ENCODE data around the gene CDKN1C.

The CDKN1C gene

GRCh38 chr11:2885678-2886081, at the start of gene CDKN1C:
Gene CDKN1C, minus strand, starts transcription at chr11:2885775. Its CDS starts 319 bp downstream, at chr11:2885456.
- TF ChIP-seq, protein P1, sequence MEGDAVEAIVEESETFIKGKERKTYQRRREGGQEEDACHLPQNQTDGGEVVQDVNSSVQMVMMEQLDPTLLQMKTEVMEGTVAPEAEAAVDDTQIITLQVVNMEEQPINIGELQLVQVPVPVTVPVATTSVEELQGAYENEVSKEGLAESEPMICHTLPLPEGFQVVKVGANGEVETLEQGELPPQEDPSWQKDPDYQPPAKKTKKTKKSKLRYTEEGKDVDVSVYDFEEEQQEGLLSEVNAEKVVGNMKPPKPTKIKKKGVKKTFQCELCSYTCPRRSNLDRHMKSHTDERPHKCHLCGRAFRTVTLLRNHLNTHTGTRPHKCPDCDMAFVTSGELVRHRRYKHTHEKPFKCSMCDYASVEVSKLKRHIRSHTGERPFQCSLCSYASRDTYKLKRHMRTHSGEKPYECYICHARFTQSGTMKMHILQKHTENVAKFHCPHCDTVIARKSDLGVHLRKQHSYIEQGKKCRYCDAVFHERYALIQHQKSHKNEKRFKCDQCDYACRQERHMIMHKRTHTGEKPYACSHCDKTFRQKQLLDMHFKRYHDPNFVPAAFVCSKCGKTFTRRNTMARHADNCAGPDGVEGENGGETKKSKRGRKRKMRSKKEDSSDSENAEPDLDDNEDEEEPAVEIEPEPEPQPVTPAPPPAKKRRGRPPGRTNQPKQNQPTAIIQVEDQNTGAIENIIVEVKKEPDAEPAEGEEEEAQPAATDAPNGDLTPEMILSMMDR (IDR thresholded peaks at IDR 0.05; ENCODE audit: extremely low read depth, missing control alignments): no peak
- peak; percentile 98 for DNase-seq (ENCODE audit: low spot score)

- DNase-seq (ENCODE audit: low spot score): no peak
- TF ChIP-seq, protein P1 (IDR thresholded peaks at IDR 0.05; ENCODE audit: extremely low read depth, missing control alignments): no peak
Measured at GRCh38 chr11:2934611-2935239, 49.1 kb upstream of the CDKN1C start.

DNA sequence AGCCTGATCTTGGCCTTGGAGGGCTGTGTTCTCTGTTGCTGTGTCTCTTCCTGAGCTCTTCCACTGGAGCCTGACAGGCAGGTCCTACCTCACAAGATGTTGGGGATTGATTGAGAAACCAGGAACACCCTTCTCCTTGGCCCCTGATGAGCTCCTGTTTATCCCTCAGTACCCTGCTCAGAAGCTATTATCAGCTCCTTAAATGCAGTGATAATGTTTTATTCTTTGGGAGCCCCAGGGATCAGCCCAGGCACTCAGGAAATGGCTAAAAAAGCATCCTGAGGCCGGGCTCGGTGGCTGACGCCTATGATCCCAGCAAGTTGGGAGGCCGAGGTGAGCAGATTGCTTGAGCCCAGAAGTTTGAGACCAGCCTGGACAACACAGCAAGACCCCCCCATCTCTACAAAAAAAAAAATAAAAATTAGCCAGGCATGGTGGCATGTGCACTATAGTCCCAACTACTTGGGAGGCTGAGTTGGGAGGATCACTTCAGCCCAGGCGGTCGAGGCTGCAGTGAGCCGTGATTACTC, 48.5 kb upstream of the CDKN1C start:
- no peak for DNase-seq (ENCODE audit: low spot score)

DNA sequence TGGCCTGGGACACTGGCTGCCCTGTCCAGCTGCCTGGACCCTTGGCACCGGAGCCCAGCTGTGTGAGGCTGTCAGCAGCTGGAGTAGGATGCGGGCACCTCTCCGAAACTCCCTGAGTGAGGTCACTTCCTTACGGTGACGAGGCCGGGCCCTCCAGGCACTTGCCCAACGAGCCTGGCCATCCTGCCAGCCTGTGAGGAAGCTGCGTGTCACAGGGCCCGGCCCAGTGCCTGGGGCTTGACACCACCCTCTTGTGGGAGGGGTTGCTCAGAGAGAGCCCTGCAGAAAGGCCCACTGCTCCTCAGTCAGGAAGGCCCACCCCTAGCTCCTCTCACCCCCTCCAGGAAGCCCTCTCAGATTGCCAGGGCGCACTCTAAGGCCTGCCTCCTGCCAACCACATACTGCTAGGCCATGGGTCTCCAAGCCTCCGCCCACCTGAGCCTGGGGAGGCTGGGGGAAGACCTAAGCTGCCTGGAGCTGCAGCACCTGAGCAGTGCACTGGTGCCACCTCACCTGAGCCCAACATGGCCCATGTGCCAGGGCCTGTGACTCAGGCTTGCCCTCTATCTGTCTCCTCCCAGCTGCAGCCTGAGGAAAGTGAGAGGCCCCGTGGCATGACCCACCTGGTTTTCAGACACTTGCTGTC, 47.9 kb upstream of the CDKN1C start:
- TF ChIP-seq, protein P1 (IDR thresholded peaks at IDR 0.05; ENCODE audit: extremely low read depth, missing control alignments): no peak
- no peak for DNase-seq (ENCODE audit: low spot score)

More for the DNA sequence above, 48.5 kb upstream of the CDKN1C start:
- TF ChIP-seq, protein P1 (IDR thresholded peaks at IDR 0.05; ENCODE audit: extremely low read depth, missing control alignments): no peak

DNA sequence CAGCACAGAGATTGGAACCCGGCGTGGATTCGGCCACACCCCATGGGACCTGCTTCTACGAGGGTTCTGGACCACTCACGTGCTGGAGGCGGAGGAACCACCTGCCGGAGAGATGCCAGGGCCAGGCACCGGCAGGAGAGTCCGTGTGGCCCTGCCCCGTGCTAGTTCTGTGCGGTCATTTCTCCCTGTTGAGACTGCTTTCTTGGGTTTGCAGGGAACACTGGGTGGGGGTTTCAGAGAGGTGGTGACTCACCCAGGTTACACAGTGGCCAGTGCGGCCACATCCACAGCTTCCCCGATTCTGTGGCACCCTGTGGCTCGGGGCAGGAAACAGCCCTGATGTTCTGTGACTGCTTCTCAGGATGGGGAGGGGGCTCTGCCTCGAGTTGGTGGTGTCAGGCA, 47.3 kb upstream of the CDKN1C start:
- TF ChIP-seq, protein P1 (IDR thresholded peaks at IDR 0.05; ENCODE audit: extremely low read depth, missing control alignments): no peak
- DNase-seq (ENCODE audit: low spot score): no peak

- peak; percentile 13 for DNase-seq (ENCODE audit: low spot score)
- TF ChIP-seq, protein P1 (IDR thresholded peaks at IDR 0.05; ENCODE audit: extremely low read depth, missing control alignments): no peak
Measured at GRCh38 chr11:2931771-2932738, 46.5 kb upstream of the CDKN1C start.
